Liver (tissue), 3 donors: Measurements from ENCODE around the gene HIGD2B.

ENCODE experiments used
- CTCF ChIP-seq: fragments of 150-350 bp; IDR thresholded peaks from 2 replicates; pipeline ENCODE4 v1.5.1; 2017; ENCODE audit warnings: improper control_type of control experiment, low read depth, low read length; ENCODE audit not compliant: missing input control
- EGR1 ChIP-seq, 2 donors: IDR thresholded peaks; 2 replicates each; pipeline ENCODE4 v1.6.1; 2016 to 2018; ENCODE audit warnings: antibody characterized with exemption in 2 of 2, low read depth in 2 of 2
- FOXA1 ChIP-seq: IDR thresholded peaks from 2 replicates; pipeline ENCODE4 v1.6.1; 2016; ENCODE audit warnings: antibody characterized with exemption
- SP1 ChIP-seq: IDR thresholded peaks from 2 replicates; pipeline ENCODE4 v1.6.1; 2018; ENCODE audit warnings: antibody characterized with exemption, mild to moderate bottlenecking
- TAF1 ChIP-seq: conservative IDR thresholded peaks from 2 replicates; pipeline ENCODE4 v1.6.1; 2016; ENCODE audit warnings: antibody characterized with exemption, mild to moderate bottlenecking
- TF ChIP-seq, protein P1 (sequence below): IDR thresholded peaks from 2 replicates; pipeline ENCODE4 v1.6.1; 2016; ENCODE audit warnings: antibody characterized with exemption
- TF ChIP-seq, protein P2 (sequence below): IDR thresholded peaks from 2 replicates; pipeline ENCODE4 v1.6.1; 2016; ENCODE audit warnings: antibody characterized with exemption, mild to moderate bottlenecking
- TF ChIP-seq, protein P3 (sequence below): IDR thresholded peaks from 2 replicates; pipeline ENCODE4 v1.6.1; 2016; ENCODE audit warnings: antibody characterized with exemption
- donor health status: healthy.
- donor health status: healthy.

DNA sequence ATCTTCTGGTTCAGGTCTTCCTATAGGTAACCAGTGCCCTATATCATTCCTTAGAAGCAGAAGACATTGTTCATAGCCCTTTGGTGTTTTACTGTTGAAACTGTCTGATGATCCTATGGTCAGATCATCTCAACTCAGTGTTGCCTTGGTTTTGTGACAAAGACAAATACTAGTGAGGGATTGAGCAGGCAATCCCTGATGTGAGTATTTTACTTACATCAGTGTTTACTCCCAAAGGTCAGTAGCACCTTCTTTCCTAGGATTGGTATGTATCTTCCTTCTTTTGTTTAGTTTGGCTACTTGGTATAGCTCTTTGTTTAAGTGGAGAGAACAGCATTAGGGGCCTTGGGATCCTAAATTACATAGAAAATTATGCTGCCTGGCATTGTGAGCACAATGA lies 41.2 kb upstream of the HIGD2B start:
- no peak for TF ChIP-seq CTCF
- TF ChIP-seq, protein P1, sequence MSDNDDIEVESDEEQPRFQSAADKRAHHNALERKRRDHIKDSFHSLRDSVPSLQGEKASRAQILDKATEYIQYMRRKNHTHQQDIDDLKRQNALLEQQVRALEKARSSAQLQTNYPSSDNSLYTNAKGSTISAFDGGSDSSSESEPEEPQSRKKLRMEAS, result no peak
- TF ChIP-seq, protein P2, sequence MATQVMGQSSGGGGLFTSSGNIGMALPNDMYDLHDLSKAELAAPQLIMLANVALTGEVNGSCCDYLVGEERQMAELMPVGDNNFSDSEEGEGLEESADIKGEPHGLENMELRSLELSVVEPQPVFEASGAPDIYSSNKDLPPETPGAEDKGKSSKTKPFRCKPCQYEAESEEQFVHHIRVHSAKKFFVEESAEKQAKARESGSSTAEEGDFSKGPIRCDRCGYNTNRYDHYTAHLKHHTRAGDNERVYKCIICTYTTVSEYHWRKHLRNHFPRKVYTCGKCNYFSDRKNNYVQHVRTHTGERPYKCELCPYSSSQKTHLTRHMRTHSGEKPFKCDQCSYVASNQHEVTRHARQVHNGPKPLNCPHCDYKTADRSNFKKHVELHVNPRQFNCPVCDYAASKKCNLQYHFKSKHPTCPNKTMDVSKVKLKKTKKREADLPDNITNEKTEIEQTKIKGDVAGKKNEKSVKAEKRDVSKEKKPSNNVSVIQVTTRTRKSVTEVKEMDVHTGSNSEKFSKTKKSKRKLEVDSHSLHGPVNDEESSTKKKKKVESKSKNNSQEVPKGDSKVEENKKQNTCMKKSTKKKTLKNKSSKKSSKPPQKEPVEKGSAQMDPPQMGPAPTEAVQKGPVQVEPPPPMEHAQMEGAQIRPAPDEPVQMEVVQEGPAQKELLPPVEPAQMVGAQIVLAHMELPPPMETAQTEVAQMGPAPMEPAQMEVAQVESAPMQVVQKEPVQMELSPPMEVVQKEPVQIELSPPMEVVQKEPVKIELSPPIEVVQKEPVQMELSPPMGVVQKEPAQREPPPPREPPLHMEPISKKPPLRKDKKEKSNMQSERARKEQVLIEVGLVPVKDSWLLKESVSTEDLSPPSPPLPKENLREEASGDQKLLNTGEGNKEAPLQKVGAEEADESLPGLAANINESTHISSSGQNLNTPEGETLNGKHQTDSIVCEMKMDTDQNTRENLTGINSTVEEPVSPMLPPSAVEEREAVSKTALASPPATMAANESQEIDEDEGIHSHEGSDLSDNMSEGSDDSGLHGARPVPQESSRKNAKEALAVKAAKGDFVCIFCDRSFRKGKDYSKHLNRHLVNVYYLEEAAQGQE, result no peak
- TF ChIP-seq TAF1, result no peak
- TF ChIP-seq EGR1 (IDR thresholded peaks at IDR 0.05; ENCODE audit: low read depth in 2 of 2), result no peak
- TF ChIP-seq, protein P3, sequence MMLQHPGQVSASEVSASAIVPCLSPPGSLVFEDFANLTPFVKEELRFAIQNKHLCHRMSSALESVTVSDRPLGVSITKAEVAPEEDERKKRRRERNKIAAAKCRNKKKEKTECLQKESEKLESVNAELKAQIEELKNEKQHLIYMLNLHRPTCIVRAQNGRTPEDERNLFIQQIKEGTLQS, result no peak
- no peak for TF ChIP-seq FOXA1
- no peak for TF ChIP-seq SP1
